GM23338 (cell line): ENCODE measurements around the gene TOX2. TPM values are rescaled to one million over a fixed set of nuclear protein-coding genes. Genes with fewer than 3 reads are reported as not detected.
A peak's percentile ranks its signal among the peaks of the same experiment; 100 is the strongest.

Experiments used
- ATAC-seq: fragments of 200-7000 bp; cut with Tn5 transposase; 3 replicates; pipeline ENCODE4 v1.9.1; 2020
- DNase-seq: peaks from one replicate; pipeline ENCODE4 v3.0.0-alpha.2; 2015; ENCODE audit warnings: low spot score
- H2AFZ ChIP-seq: fragments of 200-600 bp; sonication (generic); 2 replicates; pipeline ENCODE4 v1.8.0; 2016; ENCODE audit warnings: antibody characterized with exemption, mild to moderate bottlenecking, moderate library complexity
- H3F3A ChIP-seq: fragments of 200-600 bp; sonication (generic); replicated peaks from 2 replicates; pipeline ENCODE4 v1.8.0; 2017; ENCODE audit warnings: antibody characterized with exemption, mixed run types, low read depth
- H3K27ac ChIP-seq: fragments of 200-600 bp; sonication (generic); 2 replicates; pipeline ENCODE4 v1.6.1; 2016; ENCODE audit warnings: low read depth
- H3K27me3 ChIP-seq: fragments of 200-600 bp; sonication (generic); 2 replicates; pipeline ENCODE4 v1.8.0; 2016; ENCODE audit warnings: mild to moderate bottlenecking, mixed run types, moderate library complexity; ENCODE audit not compliant: insufficient read depth
- H3K36me3 ChIP-seq: fragments of 200-600 bp; sonication (generic); 2 replicates; pipeline ENCODE4 v1.8.0; 2016; ENCODE audit warnings: mild to moderate bottlenecking; ENCODE audit not compliant: insufficient read depth
- H3K4me1 ChIP-seq: fragments of 200-600 bp; sonication (generic); 2 replicates; pipeline ENCODE4 v1.8.0; 2016; ENCODE audit warnings: mild to moderate bottlenecking, moderate library complexity; ENCODE audit not compliant: insufficient read depth
- H3K4me2 ChIP-seq: fragments of 200-600 bp; sonication (generic); 2 replicates; pipeline ENCODE4 v1.7.1; 2017; ENCODE audit warnings: mixed run types
- H3K4me3 ChIP-seq: fragments of 200-600 bp; sonication (generic); 2 replicates; pipeline ENCODE4 v1.6.1; 2016; ENCODE audit warnings: mixed run types
- H3K79me2 ChIP-seq: fragments of 200-600 bp; sonication (generic); replicated peaks from 2 replicates; pipeline ENCODE4 v1.8.0; 2017; ENCODE audit warnings: mild to moderate bottlenecking; ENCODE audit not compliant: insufficient read depth
- H3K9me2 ChIP-seq: fragments of 200-600 bp; sonication (generic); 2 replicates; pipeline ENCODE4 v1.8.0; 2017; ENCODE audit not compliant: insufficient read depth
- H4K20me1 ChIP-seq: fragments of 200-600 bp; sonication (generic); replicated peaks from 2 replicates; pipeline ENCODE4 v1.8.0; 2017; ENCODE audit warnings: mild to moderate bottlenecking; ENCODE audit not compliant: insufficient read depth
- H3K27ac Mint-ChIP-seq: 2 replicates; pipeline ENCODE4 v1.8.0; 2020; ENCODE audit warnings: inconsistent platforms, mild to moderate bottlenecking, moderate library complexity, mixed read lengths
- H3K27me3 Mint-ChIP-seq: 3 replicates; pipeline ENCODE4 v1.8.0; 2022; ENCODE audit warnings: low read depth, mild to moderate bottlenecking, moderate library complexity, mixed read lengths, inconsistent platforms; ENCODE audit not compliant: insufficient read depth, poor library complexity
- H3K36me3 Mint-ChIP-seq: 3 replicates; pipeline ENCODE4 v1.8.0; 2021; ENCODE audit warnings: low read depth, mild to moderate bottlenecking, inconsistent platforms, moderate library complexity, mixed read lengths
- H3K4me1 Mint-ChIP-seq: 3 replicates; pipeline ENCODE4 v1.8.0; 2020; ENCODE audit warnings: mild to moderate bottlenecking, inconsistent platforms, mixed read lengths
- H3K4me3 Mint-ChIP-seq: 3 replicates; pipeline ENCODE4 v1.8.0; 2021; ENCODE audit warnings: moderate library complexity, mild to moderate bottlenecking, inconsistent platforms, mixed read lengths
- H3K9me3 Mint-ChIP-seq: 3 replicates; pipeline ENCODE4 v1.8.0; 2020; ENCODE audit warnings: moderate library complexity, mild to moderate bottlenecking, inconsistent platforms, mixed read lengths
- CTCF ChIP-seq, 2 experiments: fragments of 200-600 bp in 1 of 2; sonication (generic) in 1 of 2; conservative IDR thresholded peaks; 2 replicates each; pipeline versions ENCODE4 v1.5.1 to v1.6.1; 2016 to 2017; ENCODE audit warnings: antibody characterized with exemption in 2 of 2, low read depth in 2 of 2, mild to moderate bottlenecking in 2 of 2, moderate library complexity in 1 of 2
- JUNB ChIP-seq: IDR thresholded peaks from one replicate; pipeline ENCODE4 v1.6.1; 2016; ENCODE audit warnings: antibody characterized with exemption; ENCODE audit not compliant: unreplicated experiment
- POLR2AphosphoS5 ChIP-seq: IDR thresholded peaks from 2 replicates; pipeline ENCODE4 v1.6.1; 2016; ENCODE audit warnings: antibody characterized with exemption, low read depth
- REST ChIP-seq: IDR thresholded peaks from one replicate; pipeline ENCODE4 v1.6.1; 2018; ENCODE audit warnings: antibody characterized with exemption; ENCODE audit not compliant: unreplicated experiment
- polyA plus RNA-seq: library from polyadenylated mRNA; unstranded; fragments of >200 nt; fragmentation: Nextera tagmentation; extraction: Ambion mirVana; gene quantifications from 2 replicates; pipeline ENCODE4 v1.2.1, GENCODE V29; 2016
- total RNA-seq: library from RNA; depleted of rRNA; stranded (reverse); fragments of >200 nt; shearing (Covaris generic); gene quantifications from 2 replicates; pipeline ENCODE4 v1.2.3, GENCODE V29; 2014

TOX2 gene
- total and polyA plus RNA-seq, 2 experiments from 2014 or later = 1.4 to 1.5 TPM

DNA sequence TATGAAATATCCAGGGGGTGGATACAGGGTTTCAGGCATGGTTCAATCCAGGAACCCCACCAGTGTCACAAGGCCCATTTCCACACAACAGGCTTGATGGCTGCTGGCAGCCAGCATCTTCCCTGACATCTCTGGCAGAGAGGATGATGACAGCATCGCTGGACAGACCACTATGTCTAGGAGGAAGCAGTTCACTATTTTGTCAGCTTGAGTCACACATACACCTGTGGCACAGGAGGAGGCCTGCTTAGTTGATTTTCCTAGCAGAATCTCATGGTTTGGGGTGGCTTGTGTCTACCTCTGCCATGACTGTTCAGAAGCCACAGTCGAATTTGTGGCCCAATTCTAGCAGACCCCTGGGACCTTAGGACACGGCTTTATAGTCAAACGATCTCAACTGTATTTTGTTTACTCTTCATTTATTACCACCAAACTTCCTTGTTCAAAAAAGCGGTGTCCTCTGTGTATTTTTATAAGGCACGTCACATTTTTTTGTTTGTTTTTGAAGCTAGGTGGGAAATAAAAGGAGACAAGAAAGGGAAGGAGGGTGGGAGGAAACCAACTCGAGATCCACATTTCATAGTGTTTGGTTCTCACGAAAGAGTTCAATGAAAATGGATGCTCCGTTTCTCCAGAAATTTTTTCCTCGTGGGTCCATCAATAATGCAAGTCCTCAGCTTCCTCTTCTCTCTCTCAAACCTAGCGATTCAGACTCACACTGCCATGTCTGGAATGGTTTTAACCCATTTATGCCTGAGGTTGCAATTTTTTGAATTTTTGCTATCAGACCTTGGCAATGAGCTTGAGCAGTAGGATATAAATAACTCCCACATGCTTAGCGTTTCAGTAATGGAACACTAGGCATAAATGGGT lies 94.4 kb downstream of the TOX2 start (continued):
- no peak for TF ChIP-seq REST
- TF ChIP-seq JUNB = no peak
- no peak for TF ChIP-seq CTCF (conservative IDR thresholded peaks at IDR 0.05; ENCODE audit: low read depth in 2 of 2)

GRCh38 chr20:44009679-44009992 lies 95.0 kb downstream of the TOX2 start:
- TF ChIP-seq POLR2AphosphoS5 (no peak), REST (no peak), CTCF (conservative IDR thresholded peaks at IDR 0.05; ENCODE audit: low read depth in 2 of 2) (no peak)
- Histone ChIP-seq H3K36me3 (no peaks in the 10 kb centered on the region), H3K79me2 (no peaks in the 10 kb centered on the region), H3K27ac (no peak overlapping the region), H4K20me1 (no peaks in the 10 kb centered on the region), H3K4me1 (no peaks in the 10 kb centered on the region), H3K27me3 (no peaks in the 10 kb centered on the region), H3K9me2 (no peaks in the 10 kb centered on the region), H3K4me3 (no peak overlapping the region), H3K4me2 (no peak overlapping the region), H3F3A (no peaks in the 10 kb centered on the region), H2AFZ (no peak overlapping the region)
- Mint-ChIP-seq H3K36me3 (no peaks in the 10 kb centered on the region), H3K27me3 (peaks cover 2% of the 10 kb centered on the region), H3K4me3 (no peak overlapping the region), H3K9me3 (no peaks in the 10 kb centered on the region), H3K27ac (peak overlapping the region; percentile 45; the same call in 1 of the 2 replicates), H3K4me1 (no peaks in the 10 kb centered on the region)
- no peak for DNase-seq
- ATAC-seq = no peak
